Measurements from ENCODE around the gene C1orf174. TPM values are rescaled to one million over a fixed set of nuclear protein-coding genes. Genes with fewer than 3 reads are reported as not detected.

Gene C1orf174
- polyA plus RNA-seq, 3 donors: 19.1 to 46.0 (median 21.3) TPM

DNA sequence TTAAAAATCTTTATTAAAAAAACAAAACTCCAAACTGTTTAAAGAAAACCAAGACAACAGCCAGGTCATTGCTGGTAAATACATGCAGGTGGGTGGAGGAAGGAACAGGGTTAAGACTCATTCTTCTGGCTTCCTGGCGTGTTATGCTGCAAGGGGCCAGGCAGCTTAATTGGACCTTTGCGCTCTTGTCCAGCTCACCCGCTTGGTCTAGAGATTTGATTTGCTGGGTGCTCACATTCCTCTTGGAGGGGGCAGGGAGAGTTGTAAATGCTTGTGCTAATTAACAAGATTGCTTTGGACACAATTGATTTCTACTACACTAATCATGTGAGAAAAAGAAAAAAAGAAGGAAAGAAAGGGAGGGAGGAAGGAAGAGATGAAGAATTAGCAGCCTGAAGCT, 53.5 kb downstream of the C1orf174 start:
- Mint-ChIP-seq H3K4me1 (peaks cover 11% of the 10 kb centered on the region), H3K4me3 (no peak overlapping the region), H3K27ac (no peak overlapping the region), H3K27me3 (ENCODE audit: low read depth in 3 of 3) (peaks cover 0 to 3% (median 0%) of the 10 kb centered on the region in 3 donors), H3K9me3 (no peaks in the 10 kb centered on the region), H3K36me3 (peaks cover 53 to 74% of the 10 kb centered on the region in 2 donors)
- Histone ChIP-seq H3K27ac (ENCODE audit: low read depth in 1 of 2, low read length in 2 of 2) (no peak overlapping the region), H3K36me3 (replicated peaks in 1 of 2; ENCODE audit: control insufficient read depth in 1 of 2, insufficient read depth in 2 of 2, low read length in 2 of 2) (peaks cover 40 to 69% of the 10 kb centered on the region in 2 donors), H3K4me2 (replicated peaks; ENCODE audit: extremely low read depth, low read length, poor library complexity, severe bottlenecking) (no peak overlapping the region), H4K20me1 (ENCODE audit: insufficient read depth, low read length) (no peaks in the 10 kb centered on the region), H3K9me3 (replicated peaks in 1 of 2; ENCODE audit: control insufficient read depth in 1 of 2, insufficient read depth in 1 of 2, low read length in 2 of 2) (no peaks in the 10 kb centered on the region), H3K9ac (ENCODE audit: insufficient read depth, low read length, poor library complexity, severe bottlenecking) (no peak overlapping the region), H3K4me1 (ENCODE audit: control insufficient read depth in 1 of 2, insufficient read depth in 2 of 2, low read length in 2 of 2) (peaks cover 5 to 10% of the 10 kb centered on the region in 2 donors), H3K27me3 (ENCODE audit: control insufficient read depth in 2 of 2, insufficient read depth in 2 of 2, low read length in 2 of 2) (no peaks in the 10 kb centered on the region), H3K79me2 (ENCODE audit: insufficient read depth, low read length) (no peaks in the 10 kb centered on the region), H3K4me3 (replicated peaks in 1 of 3; ENCODE audit: low read depth in 2 of 3, low read length in 3 of 3) (no peak overlapping the region), H2AFZ (ENCODE audit: insufficient read depth, low read depth, low read length, poor library complexity, severe bottlenecking) (no peak overlapping the region)
- no peak for DNase-seq
- TF ChIP-seq, protein P1, sequence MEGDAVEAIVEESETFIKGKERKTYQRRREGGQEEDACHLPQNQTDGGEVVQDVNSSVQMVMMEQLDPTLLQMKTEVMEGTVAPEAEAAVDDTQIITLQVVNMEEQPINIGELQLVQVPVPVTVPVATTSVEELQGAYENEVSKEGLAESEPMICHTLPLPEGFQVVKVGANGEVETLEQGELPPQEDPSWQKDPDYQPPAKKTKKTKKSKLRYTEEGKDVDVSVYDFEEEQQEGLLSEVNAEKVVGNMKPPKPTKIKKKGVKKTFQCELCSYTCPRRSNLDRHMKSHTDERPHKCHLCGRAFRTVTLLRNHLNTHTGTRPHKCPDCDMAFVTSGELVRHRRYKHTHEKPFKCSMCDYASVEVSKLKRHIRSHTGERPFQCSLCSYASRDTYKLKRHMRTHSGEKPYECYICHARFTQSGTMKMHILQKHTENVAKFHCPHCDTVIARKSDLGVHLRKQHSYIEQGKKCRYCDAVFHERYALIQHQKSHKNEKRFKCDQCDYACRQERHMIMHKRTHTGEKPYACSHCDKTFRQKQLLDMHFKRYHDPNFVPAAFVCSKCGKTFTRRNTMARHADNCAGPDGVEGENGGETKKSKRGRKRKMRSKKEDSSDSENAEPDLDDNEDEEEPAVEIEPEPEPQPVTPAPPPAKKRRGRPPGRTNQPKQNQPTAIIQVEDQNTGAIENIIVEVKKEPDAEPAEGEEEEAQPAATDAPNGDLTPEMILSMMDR (IDR thresholded peaks at IDR 0.05): no peak
- 100% methylated on average over 1 of the region's 3 CpGs for WGBS (ENCODE audit: insufficient coverage)
- intact Hi-C loops (cut with micrococcal nuclease): no loop called here

GRCh38 chr1:3842912-3843311, 57.2 kb downstream of the C1orf174 start:
- Histone ChIP-seq H3K27ac (ENCODE audit: low read depth in 1 of 2, low read length in 2 of 2) (peak overlapping the region; percentile 57 to 89), H3K9ac (ENCODE audit: insufficient read depth, low read length, poor library complexity, severe bottlenecking) (peak overlapping the region; percentile 71), H3K4me1 (ENCODE audit: control insufficient read depth in 1 of 2, insufficient read depth in 2 of 2, low read length in 2 of 2) (peaks cover 5 to 10% of the 10 kb centered on the region in 2 donors), H3K9me3 (replicated peaks in 1 of 2; ENCODE audit: control insufficient read depth in 1 of 2, insufficient read depth in 1 of 2, low read length in 2 of 2) (peaks cover 4 to 7% of the 10 kb centered on the region in 2 donors), H3K27me3 (ENCODE audit: control insufficient read depth in 2 of 2, insufficient read depth in 2 of 2, low read length in 2 of 2) (no peaks in the 10 kb centered on the region), H3K79me2 (ENCODE audit: insufficient read depth, low read length) (no peaks in the 10 kb centered on the region), H3K4me3 (replicated peaks in 1 of 3; ENCODE audit: low read depth in 2 of 3, low read length in 3 of 3) (peak overlapping the region; percentile 26 to 74 (median 35)), H4K20me1 (ENCODE audit: insufficient read depth, low read length) (no peaks in the 10 kb centered on the region), H2AFZ (ENCODE audit: insufficient read depth, low read depth, low read length, poor library complexity, severe bottlenecking) (peak overlapping the region; percentile 82), H3K4me2 (replicated peaks; ENCODE audit: extremely low read depth, low read length, poor library complexity, severe bottlenecking) (peak overlapping the region; percentile 71), H3K36me3 (replicated peaks in 1 of 2; ENCODE audit: control insufficient read depth in 1 of 2, insufficient read depth in 2 of 2, low read length in 2 of 2) (peaks cover 50 to 70% of the 10 kb centered on the region in 2 donors)
- Mint-ChIP-seq H3K27ac (peak overlapping the region; percentile 80 to 95 (median 90)), H3K9me3 (peaks cover 4 to 12% (median 6%) of the 10 kb centered on the region in 7 donors), H3K27me3 (ENCODE audit: low read depth in 3 of 3) (no peaks in the 10 kb centered on the region), H3K4me3 (peak overlapping the region; percentile 75 to 82), H3K4me1 (peaks cover 11% of the 10 kb centered on the region), H3K36me3 (peaks cover 59 to 85% of the 10 kb centered on the region in 2 donors)
- peak in 2 of 3 donors; percentile 24 to 25 for DNase-seq
- intact Hi-C loops (cut with micrococcal nuclease): no loop called here
- WGBS (ENCODE audit: insufficient coverage): 3% methylated on average over 5 of the region's 9 CpGs
- TF ChIP-seq, protein P1 (IDR thresholded peaks at IDR 0.05): no peak
